GM18907 (cell line): ENCODE data around the gene SGTB.
"Not testable (repeated sequence)": the region's sequence is repeated elsewhere in the genome, so short reads cannot be mapped to it uniquely, and the experiment has no call there.

Source experiments
- ATAC-seq: cut with Tn5 transposase; IDR thresholded peaks from one replicate; pipeline ENCODE4 v1.9.1; 2021; ENCODE audit warnings: mild to moderate bottlenecking, moderate library complexity; ENCODE audit not compliant: unreplicated experiment

The SGTB gene

GRCh38 chr5:65674749-65675148, 47.2 kb downstream of the SGTB start:
- ATAC-seq: no peak

- ATAC-seq: no peak
These were observed 49.1 kb downstream of the SGTB start for GRCh38 chr5:65672796-65673195.

GRCh38 chr5:65668696-65669095, 53.2 kb downstream of the SGTB start:
- ATAC-seq: no peak

GRCh38 chr5:65663804-65664521, 57.9 kb downstream of the SGTB start:
- ATAC-seq: no peak

- no peak for ATAC-seq
These were observed 67.2 kb downstream of the SGTB start for GRCh38 chr5:65654713-65655112.

- no peak for ATAC-seq
These were observed 70.8 kb downstream of the SGTB start for GRCh38 chr5:65651144-65651543.

GRCh38 chr5:65647941-65648340, 74.0 kb downstream of the SGTB start:
- ATAC-seq: no peak

- no peak for ATAC-seq
These were observed 75.0 kb downstream of the SGTB start for GRCh38 chr5:65646938-65647337.

- ATAC-seq: no peak
These were observed 81.7 kb downstream of the SGTB start for GRCh38 chr5:65640240-65640639.

- ATAC-seq: no peak
These were observed 90.9 kb downstream of the SGTB start for GRCh38 chr5:65630981-65631380.

GRCh38 chr5:65625743-65626142, 96.2 kb downstream of the SGTB start:
- ATAC-seq: no peak

GRCh38 chr5:65624571-65625555, 97.0 kb downstream of the SGTB start, which contains the start of the genes SHLD3 and TRAPPC13:
Gene SHLD3 (plus strand): TSS chr5:65625027. CDS start chr5:65629588, 4,561 bp downstream.
Gene TRAPPC13 (plus strand): TSS chr5:65625027. CDS start chr5:65625061, 34 bp downstream.
- peak; percentile 84 for ATAC-seq

GRCh38 chr5:65624025-65624570, 97.8 kb downstream of the SGTB start, which contains the start of gene TRIM23:
Gene TRIM23 (minus strand): TSS chr5:65624333. CDS start chr5:65624274, 59 bp downstream.
- peak; percentile 94 for ATAC-seq

- no peak for ATAC-seq
These were observed 98.4 kb downstream of the SGTB start for GRCh38 chr5:65623482-65623881.

- ATAC-seq: not testable (repeated sequence)
These were observed 99.9 kb downstream of the SGTB start for GRCh38 chr5:65621961-65622360.

- ATAC-seq: no peak
These were observed 101.9 kb downstream of the SGTB start for GRCh38 chr5:65620021-65620420.
